CD4-positive, alpha-beta T cell treated with Interleukin-15 for 1 hour (primary cell): ENCODE measurements around the gene SPIN1.
"Not testable (repeated sequence)": the region's sequence is repeated elsewhere in the genome, so short reads cannot be mapped to it uniquely, and the experiment has no call there.

Experiments used
- DNase-seq: peaks from one replicate; pipeline ENCODE4 v3.0.0-alpha.2; 2020

SPIN1 gene

GRCh38 chr9:88388203-88388885 lies at the start of gene SPIN1:
TSS of gene SPIN1 (plus strand) at chr9:88388444. CDS start at chr9:88426540, 38,096 bp downstream.
- peak; percentile 87 for DNase-seq

DNA sequence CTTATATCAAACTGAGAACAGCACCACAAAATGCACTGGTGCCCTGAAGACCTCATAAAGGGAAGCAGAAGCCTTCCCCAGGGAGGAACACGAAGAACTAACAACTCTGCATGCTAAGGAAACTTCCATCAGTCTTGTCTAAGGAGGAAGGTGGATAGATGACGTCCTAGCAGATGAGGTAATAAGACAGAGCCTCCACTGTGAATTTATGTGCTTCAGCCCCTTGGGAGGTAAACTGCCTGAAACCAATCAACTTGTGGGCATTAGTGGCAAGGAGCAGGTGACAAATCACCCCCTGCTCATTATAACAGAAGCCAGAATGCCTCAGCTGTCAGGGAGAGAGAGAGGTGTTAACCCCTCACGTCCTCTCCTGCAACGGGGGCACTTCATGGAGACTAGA lies 48.9 kb upstream of the SPIN1 start:
- DNase-seq, result no peak

GRCh38 chr9:88342246-88342645 lies 46.0 kb upstream of the SPIN1 start:
- no peak for DNase-seq

DNA sequence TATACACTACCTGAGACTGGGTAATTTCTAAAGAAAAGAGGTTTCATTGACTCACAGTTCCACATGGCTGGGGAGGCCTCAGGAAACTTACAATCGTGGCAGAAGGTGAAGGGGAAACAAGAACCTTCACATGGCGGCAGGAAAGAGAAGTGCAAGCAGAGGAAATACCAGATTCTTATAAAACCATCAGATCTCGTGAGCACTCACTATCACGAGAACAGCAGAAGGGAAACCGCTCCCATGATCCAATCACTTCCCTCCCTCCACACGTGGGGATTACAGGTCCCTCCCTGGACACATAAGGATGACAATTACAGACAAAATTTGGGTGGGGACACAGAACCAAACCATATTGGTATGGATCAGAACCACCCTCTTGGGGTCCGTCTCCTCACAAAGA lies 44.2 kb upstream of the SPIN1 start:
- DNase-seq, result no peak

GRCh38 chr9:88350354-88350753 lies 37.9 kb upstream of the SPIN1 start:
- not testable (repeated sequence) for DNase-seq

DNA sequence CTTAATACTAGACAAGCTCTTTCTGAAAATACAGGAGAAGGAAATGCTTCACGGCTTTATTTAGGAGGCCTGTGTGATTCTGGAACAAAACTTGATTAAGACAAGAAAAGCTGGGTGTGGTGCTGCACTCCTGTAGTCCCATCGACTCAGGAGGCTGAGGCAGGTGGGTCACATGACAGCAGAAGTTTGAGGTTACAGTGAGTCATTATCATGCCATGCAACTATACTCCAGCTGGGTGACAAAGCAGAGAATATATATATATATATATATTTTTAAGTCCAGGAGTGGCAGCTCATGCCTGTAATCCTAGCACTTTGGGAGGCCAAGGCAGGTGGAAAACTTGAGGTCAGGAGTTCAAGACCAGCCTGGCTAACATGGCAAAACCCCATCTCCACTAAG lies 33.1 kb upstream of the SPIN1 start:
- DNase-seq, result no peak

GRCh38 chr9:88357250-88357649 lies 31.0 kb upstream of the SPIN1 start:
- not testable (repeated sequence) for DNase-seq

DNA sequence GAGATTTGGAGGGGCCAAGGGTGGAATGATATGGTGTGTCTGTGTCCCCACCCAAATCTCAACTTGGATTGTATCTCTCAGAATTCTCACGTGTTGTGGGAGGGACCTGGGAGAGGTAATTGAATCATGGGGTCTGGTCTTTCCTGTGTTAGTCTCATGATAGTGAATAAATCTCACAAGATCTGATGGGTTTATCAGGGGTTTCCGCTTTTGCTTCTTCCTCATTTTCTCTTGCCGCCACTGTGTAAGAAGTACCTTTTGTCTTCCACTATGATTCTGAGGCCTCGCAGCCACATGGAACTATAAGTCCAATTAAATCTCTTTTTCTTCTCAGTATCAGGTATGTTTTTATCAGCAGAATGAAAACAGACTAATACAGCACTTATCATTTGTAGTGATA lies 29.5 kb upstream of the SPIN1 start:
- no peak for DNase-seq

DNA sequence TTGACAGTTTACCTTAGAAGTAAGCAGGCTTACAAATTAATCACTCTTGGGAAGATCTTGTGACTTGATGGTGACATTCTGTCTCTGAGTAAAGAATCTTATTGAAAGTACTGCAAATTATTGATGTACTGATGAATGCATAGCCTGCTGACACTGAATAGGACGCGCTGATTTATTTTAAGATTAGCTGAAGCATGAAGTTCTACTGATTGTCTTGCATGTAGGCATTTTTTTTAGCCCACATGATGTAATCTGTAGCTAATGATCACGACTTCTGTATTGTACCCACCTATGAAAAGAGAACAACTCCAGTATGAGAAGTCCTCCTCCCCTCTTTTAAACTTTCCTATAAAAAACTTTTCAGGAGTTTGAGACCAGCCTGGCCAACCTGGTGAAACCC lies 28.3 kb upstream of the SPIN1 start:
- DNase-seq, result no peak

- DNase-seq, result no peak
Observed at GRCh38 chr9:88362681-88363080, 25.6 kb upstream of the SPIN1 start.

DNA sequence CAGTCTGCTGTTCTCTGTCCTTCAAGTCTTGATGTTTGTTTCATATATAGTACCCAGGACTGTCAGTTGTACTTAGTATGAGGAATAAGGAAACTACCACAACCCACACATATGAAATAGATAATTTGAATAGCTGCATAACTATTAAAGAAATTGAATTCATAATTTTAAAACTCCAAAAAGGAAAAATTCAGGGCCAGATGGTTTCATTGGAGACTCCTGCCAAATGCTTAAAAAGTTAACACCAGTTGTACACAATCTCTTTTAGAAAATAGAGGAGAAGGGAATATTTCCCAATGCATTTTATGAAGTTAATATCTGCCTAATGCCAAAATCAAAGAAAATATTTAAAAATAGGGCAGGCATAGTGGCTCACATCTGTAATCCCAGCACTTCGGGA lies 24.6 kb upstream of the SPIN1 start:
- no peak for DNase-seq

GRCh38 chr9:88364706-88365105 lies 23.5 kb upstream of the SPIN1 start:
- no peak for DNase-seq

GRCh38 chr9:88370346-88370745 lies 17.9 kb upstream of the SPIN1 start:
- no peak for DNase-seq

- DNase-seq, result no peak
Observed at GRCh38 chr9:88372103-88372654, 16.1 kb upstream of the SPIN1 start.

GRCh38 chr9:88373045-88373444 lies 15.2 kb upstream of the SPIN1 start:
- DNase-seq, result no peak

DNA sequence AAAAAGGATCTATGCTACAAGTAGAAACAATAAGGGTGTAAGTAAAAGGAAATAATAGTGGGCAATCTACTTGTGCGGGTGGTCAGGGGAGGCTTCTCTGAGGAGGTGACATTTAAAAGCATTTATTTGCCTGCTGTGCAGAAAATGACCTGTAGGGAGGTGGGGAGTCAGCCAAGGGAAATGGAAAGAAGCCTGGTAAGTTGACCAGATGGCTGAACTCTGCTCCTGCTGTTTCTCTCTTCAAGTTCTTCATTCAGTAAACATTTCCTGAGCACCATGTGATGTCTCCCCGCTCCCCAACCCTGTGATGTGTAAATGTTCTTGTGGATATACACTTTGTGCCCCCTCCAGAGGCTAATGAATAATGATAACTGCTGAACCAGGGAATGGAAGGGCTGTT lies 9.9 kb upstream of the SPIN1 start:
- no peak for DNase-seq

DNA sequence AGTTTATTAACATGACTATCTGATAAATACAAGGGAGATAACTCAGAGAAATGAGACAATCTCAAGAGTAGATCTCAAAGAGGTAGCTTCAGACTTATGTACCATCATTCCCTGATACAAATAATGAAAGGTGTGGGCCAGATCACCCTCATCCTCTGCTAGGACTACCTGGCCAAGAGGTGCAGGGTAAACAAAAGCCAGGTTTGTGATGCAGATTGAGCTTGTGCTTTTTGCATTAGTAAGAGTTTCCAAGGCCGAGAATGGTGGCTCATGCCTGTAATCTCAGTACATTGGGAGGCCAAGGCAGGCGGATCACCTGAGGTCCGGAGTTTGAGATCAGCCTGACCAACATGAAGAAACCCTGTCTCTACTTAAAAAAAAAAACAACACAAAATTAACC lies 8.9 kb upstream of the SPIN1 start:
- no peak for DNase-seq

DNA sequence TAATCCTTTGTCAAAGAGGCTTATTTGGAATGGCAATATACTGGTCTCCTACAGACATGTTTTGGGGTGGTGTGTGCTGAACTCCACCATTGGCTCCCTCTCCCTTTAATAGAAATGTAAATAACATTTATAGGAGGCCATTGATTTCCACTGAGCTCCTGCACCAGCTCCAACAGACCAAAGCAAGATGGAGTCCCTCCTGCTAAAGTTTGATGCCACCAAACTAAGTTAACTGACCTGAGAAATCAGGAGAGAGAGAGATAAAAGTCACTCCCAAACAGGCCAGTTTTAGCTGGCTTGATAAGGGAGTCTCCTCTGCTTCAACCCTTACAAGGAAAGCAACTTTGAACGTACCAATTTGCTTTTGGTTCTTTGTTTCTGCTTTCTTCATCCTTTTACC lies 8.1 kb upstream of the SPIN1 start:
- DNase-seq, result no peak

DNA sequence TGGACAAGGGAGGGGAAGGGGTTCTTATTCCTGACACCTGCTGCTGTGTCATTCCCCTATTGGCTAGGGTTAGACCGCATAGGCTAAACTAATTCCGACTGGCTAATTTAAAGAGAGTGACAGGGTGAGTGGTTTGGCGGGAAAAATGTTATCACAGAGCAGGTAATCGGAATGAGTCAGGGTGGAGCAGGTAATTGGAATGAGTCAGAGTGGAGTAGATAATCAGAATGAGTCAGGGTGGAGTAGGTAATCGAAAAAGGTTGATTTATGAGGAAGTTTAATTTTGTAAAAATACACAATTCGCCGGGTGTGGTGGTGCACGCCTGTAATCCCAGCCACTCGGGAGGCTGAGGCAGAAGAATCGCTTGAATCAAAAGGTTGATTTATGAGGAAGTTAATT lies 6.9 kb upstream of the SPIN1 start:
- not testable (repeated sequence) for DNase-seq

GRCh38 chr9:88383176-88383575 lies 5.1 kb upstream of the SPIN1 start:
- no peak for DNase-seq

GRCh38 chr9:88386137-88386536 lies 2.1 kb upstream of the SPIN1 start:
- not testable (repeated sequence) for DNase-seq

DNA sequence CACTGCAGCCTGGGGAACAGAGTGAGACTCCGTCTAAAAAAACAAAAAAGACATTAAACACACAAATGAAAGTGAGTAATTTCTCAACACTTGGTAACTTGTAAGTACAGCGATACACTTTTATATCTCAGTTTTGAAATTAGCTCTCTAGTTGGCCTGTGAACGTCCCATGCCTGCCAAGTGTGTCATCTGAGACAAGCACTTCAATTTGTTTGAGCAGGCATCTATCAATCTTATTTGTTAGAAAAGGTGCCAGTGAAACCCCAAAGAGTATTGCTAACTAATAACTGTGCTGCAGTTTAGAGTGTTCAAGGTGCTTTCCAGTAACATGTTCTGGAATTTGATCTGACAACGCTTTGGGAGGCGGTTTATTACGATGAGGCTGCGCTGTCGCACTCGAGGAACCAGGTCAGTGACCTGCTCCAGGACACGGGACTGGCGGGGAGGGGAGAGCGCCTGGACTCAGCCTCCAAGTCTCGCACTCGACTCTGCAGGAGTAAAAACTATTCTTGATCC lies 1.1 kb upstream of the SPIN1 start:
- no peak for DNase-seq

DNA sequence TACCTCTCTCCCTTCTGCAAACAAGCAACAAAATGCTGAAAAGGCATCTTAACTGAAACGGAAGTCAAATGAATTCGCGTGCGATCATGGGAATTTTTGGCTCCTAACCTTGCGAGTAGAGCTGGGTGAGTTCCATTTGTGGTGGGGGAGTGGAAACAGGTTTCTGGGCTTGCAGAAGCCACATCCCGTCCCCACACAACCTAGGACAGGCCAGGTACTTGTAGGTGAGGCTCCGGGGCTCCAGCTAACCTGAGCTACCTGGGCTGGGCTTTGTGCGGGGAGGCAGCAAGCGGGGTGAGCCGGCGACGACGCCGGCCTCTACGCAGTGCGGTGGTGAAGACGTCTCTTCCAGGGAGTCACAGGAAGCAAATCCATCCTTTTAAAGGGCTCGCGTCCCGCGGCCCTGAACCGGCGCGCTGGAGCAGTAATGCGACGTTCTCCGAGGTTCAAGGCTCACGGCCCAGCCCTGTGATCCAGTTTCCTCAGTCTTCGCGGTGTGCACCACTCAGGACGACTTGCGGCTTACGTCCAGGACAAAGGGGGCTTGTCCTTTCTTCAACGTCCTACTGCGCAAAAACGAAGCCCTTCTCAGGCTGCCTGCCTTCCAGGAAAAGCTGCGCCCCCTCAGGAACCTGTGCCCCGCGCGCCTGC lies 567 bp upstream of the SPIN1 start:
- peak; percentile 28 for DNase-seq

- DNase-seq, result peak; percentile 30
Observed at GRCh38 chr9:88388886-88389605, 802 bp downstream of the SPIN1 start.
